Mesendoderm (in vitro differentiated cells): ENCODE data around the gene KIFC1.
A peak's percentile ranks its signal among the peaks of the same experiment; 100 is the strongest.
"Not testable (repeated sequence)": the region's sequence is repeated elsewhere in the genome, so short reads cannot be mapped to it uniquely, and the experiment has no call there.

ENCODE experiments used
- DNase-seq: peaks from one replicate; pipeline ENCODE4 v3.0.0; 2013
- H2AK5ac ChIP-seq: 2 replicates; pipeline ENCODE4 v1.6.1; 2013; ENCODE audit warnings: low read length, inconsistent platforms
- H2BK120ac ChIP-seq: 2 replicates; pipeline ENCODE4 v1.6.1; 2013; ENCODE audit warnings: low read depth, mild to moderate bottlenecking, low read length, moderate library complexity, mixed read lengths
- H2BK15ac ChIP-seq: replicated peaks from 2 replicates; pipeline ENCODE4 v1.6.1; 2013; ENCODE audit warnings: low read depth, mild to moderate bottlenecking, moderate library complexity
- H2BK5ac ChIP-seq: 2 replicates; pipeline ENCODE4 v1.6.1; 2013; ENCODE audit warnings: low read length, inconsistent platforms
- H3K18ac ChIP-seq: 2 replicates; pipeline ENCODE4 v1.6.1; 2013; ENCODE audit warnings: mild to moderate bottlenecking, low read length, mixed read lengths
- H3K23ac ChIP-seq: one replicate; pipeline ENCODE4 v1.6.1; 2013; ENCODE audit warnings: low read length
- H3K27ac ChIP-seq: 2 replicates; pipeline ENCODE4 v1.5.1; 2013; ENCODE audit warnings: low read depth, mild to moderate bottlenecking, inconsistent platforms, low read length, moderate library complexity
- H3K27me3 ChIP-seq: 2 replicates; pipeline ENCODE4 v1.6.1; 2013; ENCODE audit warnings: low read length, control low read depth, mild to moderate bottlenecking, inconsistent platforms; ENCODE audit not compliant: insufficient read depth, poor library complexity
- H3K36me3 ChIP-seq: 2 replicates; pipeline ENCODE4 v1.6.1; 2013; ENCODE audit warnings: low read length, inconsistent platforms; ENCODE audit not compliant: control insufficient read depth, insufficient read depth
- H3K4ac ChIP-seq: one replicate; pipeline ENCODE4 v1.6.1; 2013; ENCODE audit warnings: low read depth, mild to moderate bottlenecking, low read length, moderate library complexity
- H3K4me1 ChIP-seq: 2 replicates; pipeline ENCODE4 v1.6.1; 2013; ENCODE audit warnings: low read depth, low read length, inconsistent platforms; ENCODE audit not compliant: control insufficient read depth
- H3K4me2 ChIP-seq: 2 replicates; pipeline ENCODE4 v1.6.1; 2013; ENCODE audit warnings: low read length
- H3K4me3 ChIP-seq: 2 replicates; pipeline ENCODE4 v1.5.1; 2013; ENCODE audit warnings: mild to moderate bottlenecking, low read length
- H3K56ac ChIP-seq: one replicate; pipeline ENCODE4 v1.6.1; 2013; ENCODE audit warnings: low read length
- H3K79me1 ChIP-seq: 2 replicates; pipeline ENCODE4 v1.6.1; 2013; ENCODE audit warnings: low read length, inconsistent platforms
- H3K79me2 ChIP-seq: 2 replicates; pipeline ENCODE4 v1.6.1; 2013; ENCODE audit warnings: mild to moderate bottlenecking, low read length; ENCODE audit not compliant: control insufficient read depth, insufficient read depth
- H3K9ac ChIP-seq: 2 replicates; pipeline ENCODE4 v1.6.1; 2013; ENCODE audit warnings: low read length, inconsistent platforms
- H4K5ac ChIP-seq: one replicate; pipeline ENCODE4 v1.6.1; 2013; ENCODE audit warnings: low read length
- H4K8ac ChIP-seq: one replicate; pipeline ENCODE4 v1.6.1; 2013; ENCODE audit warnings: low read depth, mild to moderate bottlenecking, control low read depth, low read length, moderate library complexity
- WGBS: extraction: QIAGEN DNeasy Blood & Tissue Kit; methylation state at CpG from one replicate; pipeline ENCODE4 v1.1.7; 2013; ENCODE audit warnings: low lambda C conversion rate, missing lambda C conversion rate; ENCODE audit not compliant: insufficient coverage; ENCODE audit errors: extremely low coverage; 5-methylcytosine and 5-hydroxymethylcytosine counted together

KIFC1 gene

GRCh38 chr6:33364475-33365205 lies 27.0 kb upstream of the KIFC1 start:
- WGBS: no CpG with 5 or more reads among the region's 8 CpGs
- not testable (repeated sequence) for H3K4ac ChIP-seq, H2AK5ac ChIP-seq

GRCh38 chr6:33365206-33365971 lies 26.2 kb upstream of the KIFC1 start:
- DNase-seq: peak; percentile 42
- H3K36me3 ChIP-seq, H4K8ac ChIP-seq, H2BK15ac ChIP-seq, H3K4me2 ChIP-seq, H3K9ac ChIP-seq, H3K79me2 ChIP-seq, H4K5ac ChIP-seq, H3K56ac ChIP-seq, H3K4me1 ChIP-seq, H3K27me3 ChIP-seq, H3K18ac ChIP-seq, H2BK5ac ChIP-seq, H3K79me1 ChIP-seq, H3K23ac ChIP-seq, H2AK5ac ChIP-seq, H3K4me3 ChIP-seq, H3K27ac ChIP-seq, H2BK120ac ChIP-seq, H3K4ac ChIP-seq: not testable (repeated sequence)
- no CpG with 5 or more reads among the region's 10 CpGs for WGBS

More at GRCh38 chr6:33364475-33365205, 27.0 kb upstream of the KIFC1 start:
- H4K8ac ChIP-seq, H3K18ac ChIP-seq, H3K56ac ChIP-seq, H2BK5ac ChIP-seq, H3K4me3 ChIP-seq, H3K4me2 ChIP-seq, H3K79me2 ChIP-seq, H2BK15ac ChIP-seq, H2BK120ac ChIP-seq, H3K27me3 ChIP-seq, H3K9ac ChIP-seq, H3K79me1 ChIP-seq, H3K27ac ChIP-seq, H4K5ac ChIP-seq, H3K36me3 ChIP-seq, H3K4me1 ChIP-seq, H3K23ac ChIP-seq: not testable (repeated sequence)
- DNase-seq: peak; percentile 80

- H3K4me2 ChIP-seq: no peak overlapping the region
- no peak overlapping the region for H2AK5ac ChIP-seq
- H3K23ac ChIP-seq: no peak overlapping the region
- no peak overlapping the region for H3K27ac ChIP-seq
- H3K27me3 ChIP-seq: no peaks in the 10 kb centered on the region
- no peak overlapping the region for H3K4me3 ChIP-seq
- no peaks in the 10 kb centered on the region for H3K79me2 ChIP-seq
- DNase-seq: no peak
- H3K18ac ChIP-seq: no peak overlapping the region
- no peak overlapping the region for H2BK15ac ChIP-seq
- no peak overlapping the region for H4K8ac ChIP-seq
- H3K56ac ChIP-seq: no peak overlapping the region
- no peak overlapping the region for H2BK5ac ChIP-seq
- no peak overlapping the region for H2BK120ac ChIP-seq
- no peak overlapping the region for H3K4ac ChIP-seq
- H3K4me1 ChIP-seq: no peaks in the 10 kb centered on the region
- no peak overlapping the region for H4K5ac ChIP-seq
- no peaks in the 10 kb centered on the region for H3K79me1 ChIP-seq
- no CpG with 5 or more reads among the region's 8 CpGs for WGBS
- no peaks in the 10 kb centered on the region for H3K36me3 ChIP-seq
- no peak overlapping the region for H3K9ac ChIP-seq
These were observed 24.5 kb upstream of the KIFC1 start for GRCh38 chr6:33367009-33367714.

- no CpG with 5 or more reads among the region's 5 CpGs for WGBS
- not testable (repeated sequence) for H3K18ac ChIP-seq, H3K4me3 ChIP-seq, H3K4me1 ChIP-seq, H2BK120ac ChIP-seq, H3K4me2 ChIP-seq, H3K79me1 ChIP-seq, H4K8ac ChIP-seq, H3K56ac ChIP-seq, H3K27ac ChIP-seq, H4K5ac ChIP-seq, H3K9ac ChIP-seq, H3K23ac ChIP-seq, H2BK15ac ChIP-seq, DNase-seq, H2AK5ac ChIP-seq, H3K27me3 ChIP-seq, H3K79me2 ChIP-seq, H3K36me3 ChIP-seq, H3K4ac ChIP-seq, H2BK5ac ChIP-seq
These were observed 24.0 kb upstream of the KIFC1 start for GRCh38 chr6:33367715-33368025.

- DNase-seq, H3K23ac ChIP-seq, H3K18ac ChIP-seq: not testable (repeated sequence)
These were observed 19.7 kb upstream of the KIFC1 start for GRCh38 chr6:33371901-33372300.

More at GRCh38 chr6:33371901-33372300, 19.7 kb upstream of the KIFC1 start:
- no CpG with 5 or more reads among the region's 8 CpGs for WGBS
- not testable (repeated sequence) for H3K4me3 ChIP-seq, H3K79me2 ChIP-seq, H2BK120ac ChIP-seq, H3K27ac ChIP-seq, H4K8ac ChIP-seq, H3K4me1 ChIP-seq, H3K4ac ChIP-seq, H2AK5ac ChIP-seq, H3K36me3 ChIP-seq, H3K4me2 ChIP-seq, H2BK5ac ChIP-seq, H3K79me1 ChIP-seq, H3K56ac ChIP-seq, H3K9ac ChIP-seq, H2BK15ac ChIP-seq, H4K5ac ChIP-seq, H3K27me3 ChIP-seq
